Cardiac muscle cell (in vitro differentiated cells and primary cell): ENCODE measurements around the gene FGF14. TPM values are rescaled to one million over a fixed set of nuclear protein-coding genes. Genes with fewer than 3 reads are reported as not detected.
"Not testable (repeated sequence)": the region's sequence is repeated elsewhere in the genome, so short reads cannot be mapped to it uniquely, and the experiment has no call there.

Experiments
- DNase-seq, 2 donors: peaks; one replicate each; pipeline versions ENCODE4 v3.0.0 to v3.0.0-alpha.2; 2010 to 2017; ENCODE audit warnings: low read depth in 1 of 2, low spot score in 1 of 2
- H3K27ac ChIP-seq: fragments of 200-600 bp; sonication (generic); 2 replicates; pipeline ENCODE4 v1.5.1; 2016
- H3K27me3 ChIP-seq: fragments of 200-600 bp; sonication (generic); 2 replicates; pipeline ENCODE4 v1.6.0; 2016; ENCODE audit warnings: control low read depth
- H3K36me3 ChIP-seq: fragments of 200-600 bp; sonication (generic); 2 replicates; pipeline ENCODE4 v1.5.1; 2016; ENCODE audit warnings: control low read depth
- H3K4me1 ChIP-seq: fragments of 200-600 bp; sonication (generic); 2 replicates; pipeline ENCODE4 v1.8.1; 2017; ENCODE audit warnings: low read depth, mild to moderate bottlenecking, mixed run types
- H3K4me3 ChIP-seq: fragments of 200-600 bp; sonication (generic); 2 replicates; pipeline ENCODE4 v1.5.1; 2016; ENCODE audit warnings: mild to moderate bottlenecking
- H3K9me3 ChIP-seq: fragments of 200-600 bp; sonication (generic); 2 replicates; pipeline ENCODE4 v1.5.1; 2017; ENCODE audit warnings: low read depth, mild to moderate bottlenecking, control low read depth
- CTCF ChIP-seq: IDR thresholded peaks from 2 replicates; pipeline ENCODE4 v1.5.1; 2012; ENCODE audit warnings: low read depth, mild to moderate bottlenecking, low read length
- polyA plus RNA-seq: library from polyadenylated mRNA; unstranded; fragments of >200 nt; fragmentation: Nextera tagmentation; extraction: Ambion mirVana; gene quantifications from 2 replicates; pipeline ENCODE4 v1.2.1, GENCODE V29; 2016
- total RNA-seq: library from RNA; depleted of rRNA; stranded (reverse); fragments of >200 nt; gene quantifications from 2 replicates; pipeline ENCODE4 v1.2.3, GENCODE V29; 2016

Gene FGF14
- total and polyA plus RNA-seq, 2 experiments from 2014 or later: not detected

- Histone ChIP-seq H3K27ac (no peak overlapping the region), H3K4me3 (no peak overlapping the region), H3K4me1 (no peaks in the 10 kb centered on the region), H3K27me3 (no peaks in the 10 kb centered on the region), H3K9me3 (no peaks in the 10 kb centered on the region), H3K36me3 (no peaks in the 10 kb centered on the region)
- DNase-seq: no peak
- no peak for TF ChIP-seq CTCF
These were observed 262.2 kb downstream of the FGF14 start for GRCh38 chr13:102139626-102140025.

- Histone ChIP-seq H3K27me3 (no peaks in the 10 kb centered on the region), H3K27ac (no peak overlapping the region), H3K9me3 (no peaks in the 10 kb centered on the region), H3K36me3 (no peaks in the 10 kb centered on the region), H3K4me3 (no peak overlapping the region), H3K4me1 (no peaks in the 10 kb centered on the region)
- no peak for TF ChIP-seq CTCF
- DNase-seq: no peak
These were observed 263.1 kb downstream of the FGF14 start for GRCh38 chr13:102138635-102139190.

GRCh38 chr13:102137904-102138303 lies 263.9 kb downstream of the FGF14 start:
- not testable (repeated sequence) for H3K4me1 ChIP-seq, DNase-seq, H3K4me3 ChIP-seq, H3K36me3 ChIP-seq, H3K27me3 ChIP-seq, H3K27ac ChIP-seq, H3K9me3 ChIP-seq

GRCh38 chr13:102136735-102137296 lies 265.0 kb downstream of the FGF14 start:
- H3K27ac ChIP-seq: no peak overlapping the region

GRCh38 chr13:102132777-102133295 lies 269.0 kb downstream of the FGF14 start:
- Histone ChIP-seq H3K27me3 (no peaks in the 10 kb centered on the region), H3K9me3 (no peaks in the 10 kb centered on the region), H3K4me3 (no peak overlapping the region), H3K27ac (no peak overlapping the region), H3K4me1 (no peaks in the 10 kb centered on the region), H3K36me3 (no peaks in the 10 kb centered on the region)
- TF ChIP-seq CTCF: no peak
- DNase-seq: no peak

More at GRCh38 chr13:102136735-102137296, 265.0 kb downstream of the FGF14 start:
- Histone ChIP-seq H3K36me3 (no peaks in the 10 kb centered on the region), H3K4me1 (no peaks in the 10 kb centered on the region), H3K9me3 (no peaks in the 10 kb centered on the region), H3K27me3 (no peaks in the 10 kb centered on the region), H3K4me3 (no peak overlapping the region)
- TF ChIP-seq CTCF: no peak
- no peak for DNase-seq

GRCh38 chr13:102131246-102131645 lies 270.6 kb downstream of the FGF14 start:
- H3K27me3 ChIP-seq: no peaks in the 10 kb centered on the region
- no peaks in the 10 kb centered on the region for H3K9me3 ChIP-seq
- no peaks in the 10 kb centered on the region for H3K4me1 ChIP-seq
- H3K36me3 ChIP-seq: no peaks in the 10 kb centered on the region
- H3K27ac ChIP-seq: no peak overlapping the region
- no peak for TF ChIP-seq CTCF
- no peak overlapping the region for H3K4me3 ChIP-seq
- DNase-seq: no peak
